Gastrocnemius medialis (tissue), 4 donors: Measurements from ENCODE around the gene BRF1. TPM values are rescaled to one million over a fixed set of nuclear protein-coding genes. Genes with fewer than 3 reads are reported as not detected.

Experiments
- ATAC-seq, 2 donors: fragments of 150-250 bp; one replicate each; pipeline ENCODE4 v1.9.1; 2016
- DNase-seq, 2 donors: peaks; one replicate each; pipeline ENCODE4 v3.0.0-alpha.2; 2019
- H3K27ac ChIP-seq, 4 donors: fragments of 200-600 bp; sonication (generic); 1 replicate in 1 of 4; 2 replicates in 3 of 4; pipeline ENCODE4 v1.5.1; 2016 to 2018; ENCODE audit warnings: mild to moderate bottlenecking in 2 of 4, moderate library complexity in 1 of 4
- H3K27me3 ChIP-seq, 3 donors: fragments of 200-600 bp; sonication (generic) in 2 of 3; 1 replicate in 1 of 3; 2 replicates in 2 of 3; pipeline versions ENCODE4 v1.5.1 to v1.6.0; 2016 to 2019; ENCODE audit warnings: mild to moderate bottlenecking in 1 of 3, moderate library complexity in 1 of 3
- H3K36me3 ChIP-seq, 2 donors: fragments of 200-600 bp; sonication (generic) in 1 of 2; one replicate each; pipeline ENCODE4 v1.5.1; 2017 to 2018
- H3K4me1 ChIP-seq, 2 donors: fragments of 200-600 bp; sonication (generic) in 1 of 2; one replicate each; pipeline ENCODE4 v1.5.1; 2016 to 2017; ENCODE audit warnings: mild to moderate bottlenecking in 2 of 2
- H3K4me3 ChIP-seq, 4 donors: fragments of 200-600 bp; sonication (generic) in 3 of 4; 1 replicate in 1 of 4; 2 replicates in 3 of 4; pipeline ENCODE4 v1.5.1; 2016 to 2019; ENCODE audit warnings: mild to moderate bottlenecking in 2 of 4
- H3K9me3 ChIP-seq, 3 donors: fragments of 200-600 bp; sonication (generic) in 2 of 3; 1 replicate in 1 of 3; 2 replicates in 2 of 3; pipeline ENCODE4 v1.5.1; 2016 to 2019
- POLR2A ChIP-seq, 2 donors: fragments of 450-650 bp; IDR thresholded peaks; one replicate each; pipeline ENCODE4 v1.6.1; 2017; ENCODE audit warnings: antibody characterized with exemption in 2 of 2, mild to moderate bottlenecking in 2 of 2, moderate library complexity in 2 of 2
- in situ Hi-C, 4 donors: fragments of 200-750 bp; cut with MboI; loops; one replicate each; pipeline versions ENCODE4 v1.15.0 to v1.8.0; 2017; ENCODE audit warnings: low sequenced_read_pairs in 4 of 4
- intact Hi-C: fragments of 100-400 bp; cut with DNase I; formaldehyde crosslinking; loops from one replicate; pipeline ENCODE4 v1.15.1; 2023; ENCODE audit warnings: low total_unique reads
- total RNA-seq, 4 donors: library from RNA; depleted of rRNA; stranded (reverse); fragments of >200 nt; gene quantifications; one replicate each; pipeline versions ENCODE4 v1.1.0 to v1.2.3, GENCODE V29; 2016
- TF ChIP-seq, protein P1 (sequence below), 5 experiments: fragments of 450-650 bp in 3 of 5; fragments of 200-600 bp in 2 of 5; sonication (generic) in 2 of 5; IDR thresholded peaks in 4 of 5; conservative IDR thresholded peaks in 1 of 5; 1 replicate in 4 of 5; 2 replicates in 1 of 5; pipeline ENCODE4 v1.5.1; 2016 to 2019; ENCODE audit warnings: antibody characterized with exemption in 5 of 5, mild to moderate bottlenecking in 3 of 5, moderate library complexity in 3 of 5

Gene BRF1
- total RNA-seq, 4 donors from 2014 or later: 19.5 to 27.4 (median 21.4) TPM

DNA sequence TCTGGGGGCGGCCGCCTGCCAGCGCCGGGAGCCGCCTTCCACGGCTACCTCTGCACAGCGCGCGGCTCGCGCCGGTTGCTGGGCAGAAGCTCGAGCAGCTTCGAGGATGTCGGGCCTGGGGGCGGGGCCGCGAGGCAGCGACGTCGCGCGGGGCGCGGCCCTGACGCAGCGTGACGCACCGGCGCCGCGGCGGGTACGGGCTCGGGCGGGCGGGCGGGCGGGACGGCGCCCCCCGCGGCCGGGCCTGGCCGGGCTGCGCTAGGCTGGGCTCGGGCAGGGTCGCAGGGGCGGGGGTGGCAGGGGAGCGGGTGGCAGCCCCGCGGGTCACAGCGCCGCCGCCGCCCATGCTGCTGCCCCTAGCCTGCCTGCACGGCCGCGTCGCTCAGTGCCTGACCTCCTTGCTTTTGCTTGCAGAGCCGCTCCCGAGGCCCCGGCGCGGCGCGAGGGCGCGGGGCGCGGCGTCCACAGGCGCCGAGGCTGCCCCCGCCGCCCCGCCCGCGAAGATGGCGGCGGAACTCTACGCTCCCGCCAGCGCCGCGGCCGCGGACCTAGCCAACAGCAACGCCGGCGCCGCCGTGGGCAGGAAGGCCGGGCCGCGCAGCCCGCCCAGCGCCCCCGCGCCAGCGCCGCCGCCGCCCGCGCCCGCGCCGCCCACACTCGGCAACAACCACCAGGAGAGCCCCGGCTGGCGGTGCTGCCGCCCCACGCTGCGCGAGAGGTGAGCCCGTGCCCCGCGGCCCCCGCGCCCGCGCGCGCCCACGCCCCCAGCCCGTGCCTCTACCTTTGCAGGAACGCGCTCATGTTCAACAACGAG lies 52.2 kb downstream of the BRF1 start, which contains the start of gene BTBD6:
BTBD6 (plus strand) TSS at position 166 of the 814 bp plus-strand sequence; CDS start at position 345, 179 bp downstream.
- Histone ChIP-seq H3K4me1 (peaks cover 22 to 23% of the 10 kb centered on the region in 2 donors), H3K27me3 (no peaks in the 10 kb centered on the region), H3K4me3 (peak within 1 kb of the TSS; percentile 55 to 80 (median 62)), H3K36me3 (peaks cover 0 to 21% of the 10 kb centered on the region in 2 donors), H3K27ac (peak within 1 kb of the TSS; percentile 81 to 87 (median 84)), H3K9me3 (no peaks in the 10 kb centered on the region)
- TF ChIP-seq POLR2A (IDR thresholded peaks at IDR 0.05): peak; percentile 59 to 61
- TF ChIP-seq, protein P1, sequence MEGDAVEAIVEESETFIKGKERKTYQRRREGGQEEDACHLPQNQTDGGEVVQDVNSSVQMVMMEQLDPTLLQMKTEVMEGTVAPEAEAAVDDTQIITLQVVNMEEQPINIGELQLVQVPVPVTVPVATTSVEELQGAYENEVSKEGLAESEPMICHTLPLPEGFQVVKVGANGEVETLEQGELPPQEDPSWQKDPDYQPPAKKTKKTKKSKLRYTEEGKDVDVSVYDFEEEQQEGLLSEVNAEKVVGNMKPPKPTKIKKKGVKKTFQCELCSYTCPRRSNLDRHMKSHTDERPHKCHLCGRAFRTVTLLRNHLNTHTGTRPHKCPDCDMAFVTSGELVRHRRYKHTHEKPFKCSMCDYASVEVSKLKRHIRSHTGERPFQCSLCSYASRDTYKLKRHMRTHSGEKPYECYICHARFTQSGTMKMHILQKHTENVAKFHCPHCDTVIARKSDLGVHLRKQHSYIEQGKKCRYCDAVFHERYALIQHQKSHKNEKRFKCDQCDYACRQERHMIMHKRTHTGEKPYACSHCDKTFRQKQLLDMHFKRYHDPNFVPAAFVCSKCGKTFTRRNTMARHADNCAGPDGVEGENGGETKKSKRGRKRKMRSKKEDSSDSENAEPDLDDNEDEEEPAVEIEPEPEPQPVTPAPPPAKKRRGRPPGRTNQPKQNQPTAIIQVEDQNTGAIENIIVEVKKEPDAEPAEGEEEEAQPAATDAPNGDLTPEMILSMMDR (IDR thresholded peaks at IDR 0.05 in 4 of 5, conservative IDR thresholded peaks at IDR 0.05 in 1 of 5): no peak
- in situ Hi-C loops (no loop called here), intact Hi-C loops (loop anchor here (10.0 kb wide), 1 partner anchor 74 kb away; no protein-coding TSS in a partner anchor)
- DNase-seq: peak; percentile 58 to 79
- ATAC-seq: peak; percentile 84 to 86

DNA sequence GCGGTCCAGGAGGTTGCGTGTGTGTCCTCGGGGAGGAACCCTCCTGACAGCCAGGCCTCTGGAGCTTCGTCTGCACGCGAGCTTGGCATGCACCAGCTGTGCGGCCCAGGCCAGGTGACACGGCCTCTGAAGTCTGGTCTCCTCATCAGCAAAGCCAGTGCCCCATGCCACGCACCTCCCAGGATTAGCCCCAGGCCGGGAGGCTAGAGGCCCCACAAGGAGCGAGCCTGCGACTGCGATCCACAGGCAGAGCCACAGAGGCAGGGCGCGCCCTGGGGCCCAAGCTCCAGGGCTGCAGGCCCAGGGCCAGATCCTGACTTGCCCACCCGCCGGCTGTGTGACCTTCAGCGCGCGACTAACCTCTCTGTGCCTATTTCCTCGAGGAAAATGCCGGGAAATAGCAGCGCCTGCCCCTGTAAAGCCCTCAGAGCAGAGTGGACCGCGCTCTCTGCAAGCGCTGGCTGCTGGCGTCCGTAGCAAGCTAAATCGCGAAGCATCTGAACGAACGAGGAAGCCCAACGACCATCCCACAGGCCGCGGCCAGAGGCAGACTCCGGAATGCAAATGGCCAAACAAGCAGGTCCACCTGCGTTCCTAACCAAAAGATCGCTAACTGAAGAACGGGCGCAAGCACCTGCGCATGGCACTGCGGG lies 53.0 kb downstream of the BRF1 start:
- peak overlapping the region; percentile 51 to 80 (median 62) for H3K4me3 ChIP-seq

DNA sequence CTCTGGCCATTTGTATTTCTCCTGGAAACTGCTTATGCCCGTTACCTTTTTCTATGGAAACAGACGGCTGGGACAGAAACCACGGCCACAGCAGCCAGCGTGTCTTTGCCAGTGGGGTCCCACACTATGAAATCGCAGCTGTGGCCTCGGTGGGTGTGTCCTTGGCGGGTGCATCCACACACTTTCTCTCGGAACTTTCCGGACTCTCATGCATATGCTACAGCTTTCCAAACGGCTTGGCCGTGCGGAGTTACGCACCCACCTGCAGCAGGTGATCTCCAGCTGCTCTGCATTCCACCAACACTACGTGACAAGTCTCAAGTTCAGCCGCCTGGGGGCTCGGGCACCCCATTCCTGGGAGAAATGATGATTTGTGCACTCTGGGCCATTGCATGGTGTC lies 53.8 kb downstream of the BRF1 start:
- H3K36me3 ChIP-seq: peaks cover 0 to 21% of the 10 kb centered on the region in 2 donors
- in situ Hi-C loops (no loop called here), intact Hi-C loops (loop anchor here (10.0 kb wide), 1 partner anchor 72 kb away; no protein-coding TSS in a partner anchor)
- DNase-seq (no peak), ATAC-seq (no peak)
- no peaks in the 10 kb centered on the region for H3K9me3 ChIP-seq
- H3K4me3 ChIP-seq: no peak overlapping the region
- peaks cover 22 to 23% of the 10 kb centered on the region in 2 donors for H3K4me1 ChIP-seq
- no peak overlapping the region for H3K27ac ChIP-seq
- TF ChIP-seq POLR2A (IDR thresholded peaks at IDR 0.05): no peak
- TF ChIP-seq, protein P1 (IDR thresholded peaks at IDR 0.05 in 4 of 5, conservative IDR thresholded peaks at IDR 0.05 in 1 of 5): no peak
- no peaks in the 10 kb centered on the region for H3K27me3 ChIP-seq

More for the DNA sequence above, 53.0 kb downstream of the BRF1 start:
- intact Hi-C loops (loop anchor here (10.0 kb wide), 1 partner anchor 73 kb away; no protein-coding TSS in a partner anchor), in situ Hi-C loops (no loop called here)
- Histone ChIP-seq H3K36me3 (peaks cover 0 to 21% of the 10 kb centered on the region in 2 donors), H3K27me3 (no peaks in the 10 kb centered on the region), H3K27ac (peak overlapping the region; percentile 76 to 84 (median 82)), H3K4me1 (peaks cover 22 to 23% of the 10 kb centered on the region in 2 donors), H3K9me3 (no peaks in the 10 kb centered on the region)
- no peak for TF ChIP-seq POLR2A (IDR thresholded peaks at IDR 0.05)
- TF ChIP-seq, protein P1 (IDR thresholded peaks at IDR 0.05 in 4 of 5, conservative IDR thresholded peaks at IDR 0.05 in 1 of 5): no peak
- DNase-seq (no peak), ATAC-seq (peak; percentile 3 to 11)

DNA sequence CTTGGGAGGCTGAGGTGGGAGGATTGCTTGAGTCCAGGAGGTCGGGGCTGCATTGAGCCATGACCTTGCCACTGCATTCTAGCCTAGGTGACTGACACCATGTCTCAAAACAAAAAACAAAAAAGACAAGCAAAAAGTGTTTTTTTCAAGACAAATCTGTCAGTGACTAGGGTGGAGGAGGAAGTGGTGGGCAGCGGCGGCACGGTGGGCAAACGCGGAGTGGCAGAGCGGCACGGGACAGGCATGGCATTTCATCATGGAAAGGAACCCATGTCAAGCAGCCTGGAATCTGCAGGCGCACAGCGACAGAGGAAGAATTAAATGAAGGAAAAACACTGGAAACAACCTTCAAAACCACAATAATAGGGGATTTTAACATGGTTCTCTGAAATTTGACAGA lies 56.5 kb downstream of the BRF1 start:
- H3K4me1 ChIP-seq: peaks cover 10 to 19% of the 10 kb centered on the region in 2 donors
- in situ Hi-C loops (no loop called here), intact Hi-C loops (loop anchor here (10.0 kb wide), 1 partner anchor 70 kb away; no protein-coding TSS in a partner anchor)
- H3K36me3 ChIP-seq: no peaks in the 10 kb centered on the region
- no peaks in the 10 kb centered on the region for H3K9me3 ChIP-seq
- TF ChIP-seq POLR2A (IDR thresholded peaks at IDR 0.05): no peak
- TF ChIP-seq, protein P1 (IDR thresholded peaks at IDR 0.05 in 4 of 5, conservative IDR thresholded peaks at IDR 0.05 in 1 of 5): no peak
- no peaks in the 10 kb centered on the region for H3K27me3 ChIP-seq
- H3K4me3 ChIP-seq: no peak overlapping the region
- no peak overlapping the region for H3K27ac ChIP-seq
- ATAC-seq: no peak
- DNase-seq: no peak
